H9 (cell line): ENCODE data around the gene ZNF512. TPM values are rescaled to one million over a fixed set of nuclear protein-coding genes. Genes with fewer than 3 reads are reported as not detected.

Source experiments
- DNase-seq: peaks from one replicate; pipeline ENCODE4 v3.0.0-alpha.2; 2017
- H2AFZ ChIP-seq: one replicate; pipeline ENCODE4 v1.6.1; 2013; ENCODE audit warnings: mild to moderate bottlenecking, low read length, control low read depth, moderate library complexity
- H2AK5ac ChIP-seq: 2 replicates; pipeline ENCODE4 v1.6.1; 2013; ENCODE audit warnings: low read length, control low read depth, mixed read lengths; ENCODE audit not compliant: insufficient read length
- H2BK120ac ChIP-seq: one replicate; pipeline ENCODE4 v1.6.1; 2013; ENCODE audit warnings: low read depth, mild to moderate bottlenecking, low read length, control low read depth, inconsistent platforms; ENCODE audit not compliant: poor library complexity, severe bottlenecking
- H2BK12ac ChIP-seq: 2 replicates; pipeline ENCODE4 v1.6.1; 2013; ENCODE audit warnings: low read length, control low read depth, mixed read lengths, low read depth; ENCODE audit not compliant: insufficient read length
- H2BK15ac ChIP-seq: 2 replicates; pipeline ENCODE4 v1.6.1; 2013; ENCODE audit warnings: low read depth, low read length, control low read depth
- H2BK20ac ChIP-seq: one replicate; pipeline ENCODE4 v1.6.1; 2013; ENCODE audit warnings: low read depth, mild to moderate bottlenecking, low read length, control low read depth, inconsistent platforms; ENCODE audit not compliant: poor library complexity, severe bottlenecking
- H2BK5ac ChIP-seq: 2 replicates; pipeline ENCODE4 v1.6.1; 2013; ENCODE audit warnings: low read length, control low read depth, mixed read lengths; ENCODE audit not compliant: insufficient read length
- H3K14ac ChIP-seq: 2 replicates; pipeline ENCODE4 v1.6.1; 2013; ENCODE audit warnings: low read length, control low read depth; ENCODE audit not compliant: insufficient read depth
- H3K18ac ChIP-seq: 2 replicates; pipeline ENCODE4 v1.6.1; 2013; ENCODE audit warnings: low read depth, mild to moderate bottlenecking, mixed read lengths, low read length, control low read depth; ENCODE audit not compliant: insufficient read length
- H3K23ac ChIP-seq: 2 replicates; pipeline ENCODE4 v1.6.1; 2013; ENCODE audit warnings: low read length, control low read depth, mixed read lengths, low read depth; ENCODE audit not compliant: insufficient read length
- H3K23me2 ChIP-seq: 2 replicates; pipeline ENCODE4 v1.6.1; 2013; ENCODE audit warnings: low read depth, mild to moderate bottlenecking, mixed read lengths, low read length, control low read depth; ENCODE audit not compliant: insufficient read length, poor library complexity, severe bottlenecking
- H3K27ac ChIP-seq: 2 replicates; pipeline ENCODE4 v1.5.1; 2013; ENCODE audit warnings: low read length, control low read depth, mixed read lengths, low read depth; ENCODE audit not compliant: insufficient read length
- H3K27me3 ChIP-seq: 2 replicates; pipeline ENCODE4 v1.6.1; 2013; ENCODE audit warnings: low read length, control low read depth, inconsistent platforms; ENCODE audit not compliant: insufficient read depth
- H3K4ac ChIP-seq: 2 replicates; pipeline ENCODE4 v1.6.1; 2013; ENCODE audit warnings: low read depth, mild to moderate bottlenecking, control low read depth, inconsistent platforms, low read length, moderate library complexity
- H3K4me1 ChIP-seq: 2 replicates; pipeline ENCODE4 v1.6.1; 2013; ENCODE audit warnings: low read length, control low read depth, inconsistent platforms; ENCODE audit not compliant: insufficient read depth
- H3K4me2 ChIP-seq: 2 replicates; pipeline ENCODE4 v1.6.1; 2013; ENCODE audit warnings: low read length, control low read depth, mixed read lengths; ENCODE audit not compliant: insufficient read length, insufficient read depth
- H3K56ac ChIP-seq: 2 replicates; pipeline ENCODE4 v1.6.1; 2013; ENCODE audit warnings: low read depth, mild to moderate bottlenecking, mixed read lengths, low read length, control low read depth; ENCODE audit not compliant: insufficient read length
- H3K79me1 ChIP-seq: 2 replicates; pipeline ENCODE4 v1.6.1; 2013; ENCODE audit warnings: low read depth, mild to moderate bottlenecking, moderate library complexity, low read length, control low read depth, inconsistent platforms; ENCODE audit not compliant: insufficient read depth, poor library complexity, severe bottlenecking
- H3K79me2 ChIP-seq: 2 replicates; pipeline ENCODE4 v1.6.1; 2013; ENCODE audit warnings: low read length, control low read depth, inconsistent platforms; ENCODE audit not compliant: insufficient read depth
- H3K9ac ChIP-seq: 2 replicates; pipeline ENCODE4 v1.6.1; 2013; ENCODE audit warnings: low read length, control low read depth, mixed read lengths; ENCODE audit not compliant: insufficient read length; ENCODE audit errors: extremely low read depth
- H3K9me3 ChIP-seq: one replicate; pipeline ENCODE4 v1.6.1; 2013; ENCODE audit warnings: low read depth, low read length, inconsistent platforms; ENCODE audit not compliant: control insufficient read depth
- H3T11ph ChIP-seq: one replicate; pipeline ENCODE4 v1.6.1; 2013; ENCODE audit warnings: mild to moderate bottlenecking, low read length, control low read depth, inconsistent platforms
- H4K20me1 ChIP-seq: one replicate; pipeline ENCODE4 v1.6.1; 2013; ENCODE audit not compliant: control insufficient read depth, insufficient read length, insufficient read depth
- H4K5ac ChIP-seq: 2 replicates; pipeline ENCODE4 v1.6.1; 2013; ENCODE audit warnings: low read depth, mild to moderate bottlenecking, mixed read lengths, low read length, control low read depth; ENCODE audit not compliant: insufficient read length
- H4K8ac ChIP-seq: replicated peaks from 2 replicates; pipeline ENCODE4 v1.6.1; 2013; ENCODE audit warnings: low read length, control low read depth, mixed read lengths, low read depth; ENCODE audit not compliant: insufficient read length
- H4K91ac ChIP-seq: 2 replicates; pipeline ENCODE4 v1.6.1; 2013; ENCODE audit warnings: low read depth, mild to moderate bottlenecking, moderate library complexity, mixed read lengths, low read length, control low read depth; ENCODE audit not compliant: insufficient read length
- H3K27ac Mint-ChIP-seq, 3 experiments: 2 replicates in 2 of 3; 3 replicates in 1 of 3; pipeline ENCODE4 v1.8.0; 2020 to 2021; ENCODE audit warnings: mixed read lengths in 3 of 3, mild to moderate bottlenecking in 1 of 3, moderate library complexity in 1 of 3
- H3K27me3 Mint-ChIP-seq: 2 replicates; pipeline ENCODE4 v1.8.0; 2021; ENCODE audit warnings: low read depth, mild to moderate bottlenecking, moderate library complexity, mixed read lengths
- H3K36me3 Mint-ChIP-seq, 3 experiments: 2 replicates in 2 of 3; 3 replicates in 1 of 3; pipeline ENCODE4 v1.8.0; 2020 to 2021; ENCODE audit warnings: low read depth in 3 of 3, mixed read lengths in 3 of 3; ENCODE audit not compliant: insufficient read depth in 1 of 3
- H3K4me1 Mint-ChIP-seq, 2 experiments: 2 replicates each; pipeline ENCODE4 v1.8.0; 2020; ENCODE audit warnings: mixed read lengths in 2 of 2
- H3K4me3 Mint-ChIP-seq, 2 experiments: 2 replicates in 1 of 2; 3 replicates in 1 of 2; pipeline ENCODE4 v1.8.0; 2020 to 2021; ENCODE audit warnings: mild to moderate bottlenecking in 2 of 2, mixed read lengths in 2 of 2, moderate library complexity in 1 of 2
- H3K9me3 Mint-ChIP-seq, 2 experiments: 2 replicates in 1 of 2; 3 replicates in 1 of 2; pipeline ENCODE4 v1.8.0; 2020; ENCODE audit warnings: mild to moderate bottlenecking in 2 of 2, mixed read lengths in 2 of 2, moderate library complexity in 1 of 2
- CTCF ChIP-seq: fragments of 200-600 bp; sonication (generic); conservative IDR thresholded peaks from 3 replicates; pipeline ENCODE4 v1.8.0; 2021; ENCODE audit warnings: antibody characterized with exemption, mild to moderate bottlenecking
- WGBS: extraction: QIAGEN DNeasy Blood & Tissue Kit; methylation state at CpG from one replicate; pipeline ENCODE4 v1.1.7; 2013; ENCODE audit warnings: missing lambda C conversion rate, low lambda C conversion rate, mixed read lengths; ENCODE audit not compliant: insufficient read length; ENCODE audit errors: extremely low coverage; 5-methylcytosine and 5-hydroxymethylcytosine counted together
- total RNA-seq: library from RNA; stranded (reverse); gene quantifications from 2 replicates; pipeline ENCODE4 v1.2.1, GENCODE V29; 2021

The ZNF512 gene
- total RNA-seq, 1 experiment from 2014 or later, result 38.2 TPM

- Histone ChIP-seq H3K79me2 (peaks cover 25% of the 10 kb centered on the region), H3K27me3 (peaks cover 3% of the 10 kb centered on the region; the same call in 1 of the 2 replicates), H3K4me2 (no peak overlapping the region), H3K14ac (no peak overlapping the region), H3T11ph (no peak overlapping the region), H2AK5ac (no peak overlapping the region), H3K23ac (no peak overlapping the region), H2AFZ (no peak overlapping the region), H2BK12ac (no peak overlapping the region), H3K79me1 (no peaks in the 10 kb centered on the region), H3K4ac (no peak overlapping the region), H3K9ac (no peak overlapping the region), H4K8ac (no peak overlapping the region), H3K23me2 (peaks cover 5% of the 10 kb centered on the region), H3K56ac (no peak overlapping the region), H3K9me3 (no peaks in the 10 kb centered on the region), H2BK120ac (no peak overlapping the region), H3K27ac (no peak overlapping the region), H2BK20ac (no peak overlapping the region), H3K4me1 (0 out of 2 replicates have a peak, but pooled peaks cover 2% of the 10 kb centered on the region), H2BK5ac (no peak overlapping the region), H2BK15ac (no peak overlapping the region), H4K91ac (no peak overlapping the region), H3K18ac (no peak overlapping the region), H4K20me1 (no peaks in the 10 kb centered on the region), H4K5ac (no peak overlapping the region)
- Mint-ChIP-seq H3K36me3 (peaks cover 1 to 4% (median 3%) of the 10 kb centered on the region in 3 experiments; a peak in 4 of 7 replicates), H3K27ac (no peak overlapping the region), H3K4me3 (no peak overlapping the region), H3K27me3 (peaks cover 59% of the 10 kb centered on the region), H3K9me3 (peaks cover 14 to 19% of the 10 kb centered on the region in 2 experiments; a peak in 4 of 5 replicates), H3K4me1 (peaks cover 16 to 19% of the 10 kb centered on the region in 2 experiments)
- no peak for TF ChIP-seq CTCF
- no peak for DNase-seq
- WGBS, result no CpG with 5 or more reads among the region's 19 CpGs
Observed at GRCh38 chr2:27581417-27582128, 1.3 kb upstream of the ZNF512 start.
